ENCODE results near the gene CMSS1.

CMSS1 gene

GRCh38 chr3:99951701-99952100 is 134.0 kb downstream of the CMSS1 start:
- Histone ChIP-seq H3K27ac (ENCODE audit: low read length) (no peak overlapping the region), H3K79me2 (ENCODE audit: low read length) (no peaks in the 10 kb centered on the region), H3F3A (ENCODE audit: insufficient read depth, low read length) (no peaks in the 10 kb centered on the region), H2AFZ (ENCODE audit: low read length) (no peak overlapping the region), H3K9ac (ENCODE audit: low read length) (no peak overlapping the region), H3K36me3 (replicated peaks; ENCODE audit: insufficient read depth, low read length) (no peaks in the 10 kb centered on the region), H3K27me3 (replicated peaks; ENCODE audit: insufficient read depth, low read length) (no peaks in the 10 kb centered on the region), H3K4me2 (ENCODE audit: low read depth, low read length) (no peak overlapping the region), H3K4me3 (ENCODE audit: low read length) (no peak overlapping the region), H3K9me2 (replicated peaks; ENCODE audit: insufficient read depth, low read length) (no peaks in the 10 kb centered on the region; the same call in 1 of the 2 replicates), H3K9me3 (replicated peaks; ENCODE audit: insufficient read depth, low read length) (no peaks in the 10 kb centered on the region), H3K4me1 (ENCODE audit: low read length) (0 out of 2 replicates have a peak, but pooled peaks cover 4% of the 10 kb centered on the region), H4K20me1 (ENCODE audit: insufficient read depth, low read length) (no peaks in the 10 kb centered on the region)
- TF ChIP-seq EZH2 (optimal IDR thresholded peaks at IDR 0.05; ENCODE audit: low read depth, low read length) (no peak), EZH2phosphoT487 (IDR thresholded peaks at IDR 0.05; ENCODE audit: low read length) (no peak), CTCF (IDR thresholded peaks at IDR 0.05; ENCODE audit: low read length) (no peak)
- no peak for DNase-seq

- no peak for DNase-seq
- H3K4me1 ChIP-seq (ENCODE audit: low read length): 0 out of 2 replicates have a peak, but pooled peaks cover 4% of the 10 kb centered on the region
- no peak overlapping the region for H3K4me3 ChIP-seq (ENCODE audit: low read length)
- H3K27me3 ChIP-seq (replicated peaks; ENCODE audit: insufficient read depth, low read length): no peaks in the 10 kb centered on the region
- no peak overlapping the region for H3K9ac ChIP-seq (ENCODE audit: low read length)
- no peak for TF ChIP-seq EZH2 (optimal IDR thresholded peaks at IDR 0.05; ENCODE audit: low read depth, low read length)
- TF ChIP-seq CTCF (IDR thresholded peaks at IDR 0.05; ENCODE audit: low read length): no peak
- no peak for TF ChIP-seq EZH2phosphoT487 (IDR thresholded peaks at IDR 0.05; ENCODE audit: low read length)
- H3K36me3 ChIP-seq (replicated peaks; ENCODE audit: insufficient read depth, low read length): no peaks in the 10 kb centered on the region
- H3F3A ChIP-seq (ENCODE audit: insufficient read depth, low read length): no peaks in the 10 kb centered on the region
- no peak overlapping the region for H3K4me2 ChIP-seq (ENCODE audit: low read depth, low read length)
- no peaks in the 10 kb centered on the region for H4K20me1 ChIP-seq (ENCODE audit: insufficient read depth, low read length)
- H3K79me2 ChIP-seq (ENCODE audit: low read length): no peaks in the 10 kb centered on the region
- H3K9me3 ChIP-seq (replicated peaks; ENCODE audit: insufficient read depth, low read length): no peaks in the 10 kb centered on the region
- H2AFZ ChIP-seq (ENCODE audit: low read length): no peak overlapping the region
- no peak overlapping the region for H3K27ac ChIP-seq (ENCODE audit: low read length)
- no peaks in the 10 kb centered on the region; the same call in 1 of the 2 replicates for H3K9me2 ChIP-seq (replicated peaks; ENCODE audit: insufficient read depth, low read length)
These were observed 134.6 kb downstream of the CMSS1 start for GRCh38 chr3:99952306-99952705.

- TF ChIP-seq CTCF (IDR thresholded peaks at IDR 0.05; ENCODE audit: low read length) (no peak), EZH2phosphoT487 (IDR thresholded peaks at IDR 0.05; ENCODE audit: low read length) (no peak), EZH2 (optimal IDR thresholded peaks at IDR 0.05; ENCODE audit: low read depth, low read length) (no peak)
- 0 out of 2 replicates have a peak, but pooled peaks cover 4% of the 10 kb centered on the region for H3K4me1 ChIP-seq (ENCODE audit: low read length)
- no peak overlapping the region for H3K27ac ChIP-seq (ENCODE audit: low read length)
- H4K20me1 ChIP-seq (ENCODE audit: insufficient read depth, low read length): no peaks in the 10 kb centered on the region
- H3K4me3 ChIP-seq (ENCODE audit: low read length): no peak overlapping the region
- no peaks in the 10 kb centered on the region; the same call in 1 of the 2 replicates for H3K9me2 ChIP-seq (replicated peaks; ENCODE audit: insufficient read depth, low read length)
- H3K9me3 ChIP-seq (replicated peaks; ENCODE audit: insufficient read depth, low read length): no peaks in the 10 kb centered on the region
- H3K27me3 ChIP-seq (replicated peaks; ENCODE audit: insufficient read depth, low read length): no peaks in the 10 kb centered on the region
- no peaks in the 10 kb centered on the region for H3K79me2 ChIP-seq (ENCODE audit: low read length)
- no peaks in the 10 kb centered on the region for H3F3A ChIP-seq (ENCODE audit: insufficient read depth, low read length)
- H3K36me3 ChIP-seq (replicated peaks; ENCODE audit: insufficient read depth, low read length): no peaks in the 10 kb centered on the region
- no peak overlapping the region for H3K9ac ChIP-seq (ENCODE audit: low read length)
- H3K4me2 ChIP-seq (ENCODE audit: low read depth, low read length): no peak overlapping the region
- no peak overlapping the region for H2AFZ ChIP-seq (ENCODE audit: low read length)
- no peak for DNase-seq
These were observed 135.9 kb downstream of the CMSS1 start for GRCh38 chr3:99953596-99953995.

All from MM.1S (cell line).